ENCODE measurements around the gene ABCA7.
"Not testable (repeated sequence)": the region's sequence is repeated elsewhere in the genome, so short reads cannot be mapped to it uniquely, and the experiment has no call there.

- TF ChIP-seq, protein P1, sequence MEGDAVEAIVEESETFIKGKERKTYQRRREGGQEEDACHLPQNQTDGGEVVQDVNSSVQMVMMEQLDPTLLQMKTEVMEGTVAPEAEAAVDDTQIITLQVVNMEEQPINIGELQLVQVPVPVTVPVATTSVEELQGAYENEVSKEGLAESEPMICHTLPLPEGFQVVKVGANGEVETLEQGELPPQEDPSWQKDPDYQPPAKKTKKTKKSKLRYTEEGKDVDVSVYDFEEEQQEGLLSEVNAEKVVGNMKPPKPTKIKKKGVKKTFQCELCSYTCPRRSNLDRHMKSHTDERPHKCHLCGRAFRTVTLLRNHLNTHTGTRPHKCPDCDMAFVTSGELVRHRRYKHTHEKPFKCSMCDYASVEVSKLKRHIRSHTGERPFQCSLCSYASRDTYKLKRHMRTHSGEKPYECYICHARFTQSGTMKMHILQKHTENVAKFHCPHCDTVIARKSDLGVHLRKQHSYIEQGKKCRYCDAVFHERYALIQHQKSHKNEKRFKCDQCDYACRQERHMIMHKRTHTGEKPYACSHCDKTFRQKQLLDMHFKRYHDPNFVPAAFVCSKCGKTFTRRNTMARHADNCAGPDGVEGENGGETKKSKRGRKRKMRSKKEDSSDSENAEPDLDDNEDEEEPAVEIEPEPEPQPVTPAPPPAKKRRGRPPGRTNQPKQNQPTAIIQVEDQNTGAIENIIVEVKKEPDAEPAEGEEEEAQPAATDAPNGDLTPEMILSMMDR (IDR thresholded peaks at IDR 0.05): not testable (repeated sequence)
- not testable (repeated sequence) for TF ChIP-seq POLR2A (IDR thresholded peaks at IDR 0.05)
Measured at GRCh38 chr19:1025080-1025479, 14.8 kb upstream of the ABCA7 start.
